Astrocyte of the spinal cord (primary cell): ENCODE measurements around the gene LMOD2.

ENCODE experiments used
- DNase-seq: peaks from one replicate; pipeline ENCODE4 v3.0.0; 2011; ENCODE audit warnings: low read depth, low spot score
- H3K4me3 ChIP-seq: 2 replicates; pipeline ENCODE4 v1.5.1; 2011; ENCODE audit warnings: low read depth, mild to moderate bottlenecking, low read length, moderate library complexity
- in situ Hi-C: cut with HindIII; loops from 2 replicates; pipeline ENCODE4 v1.10.0; 2017; ENCODE audit warnings: low sequenced_read_pairs
- TF ChIP-seq, protein P1 (sequence below): IDR thresholded peaks from 2 replicates; pipeline ENCODE4 v1.5.1; 2012; ENCODE audit warnings: low read depth, mild to moderate bottlenecking, low read length, inconsistent platforms

Gene LMOD2

DNA sequence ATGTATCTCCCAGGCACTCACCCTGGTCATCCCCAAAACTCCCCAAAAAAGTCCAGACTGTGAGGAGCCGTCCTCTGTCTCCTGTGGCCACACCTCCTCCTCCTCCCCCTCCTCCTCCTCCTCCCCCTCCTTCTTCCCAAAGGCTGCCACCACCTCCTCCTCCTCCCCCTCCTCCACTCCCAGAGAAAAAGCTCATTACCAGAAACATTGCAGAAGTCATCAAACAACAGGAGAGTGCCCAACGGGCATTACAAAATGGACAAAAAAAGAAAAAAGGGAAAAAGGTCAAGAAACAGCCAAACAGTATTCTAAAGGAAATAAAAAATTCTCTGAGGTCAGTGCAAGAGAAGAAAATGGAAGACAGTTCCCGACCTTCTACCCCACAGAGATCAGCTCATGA lies 7.1 kb downstream of the LMOD2 start:
- H3K4me3 ChIP-seq = no peak overlapping the region
- TF ChIP-seq, protein P1, sequence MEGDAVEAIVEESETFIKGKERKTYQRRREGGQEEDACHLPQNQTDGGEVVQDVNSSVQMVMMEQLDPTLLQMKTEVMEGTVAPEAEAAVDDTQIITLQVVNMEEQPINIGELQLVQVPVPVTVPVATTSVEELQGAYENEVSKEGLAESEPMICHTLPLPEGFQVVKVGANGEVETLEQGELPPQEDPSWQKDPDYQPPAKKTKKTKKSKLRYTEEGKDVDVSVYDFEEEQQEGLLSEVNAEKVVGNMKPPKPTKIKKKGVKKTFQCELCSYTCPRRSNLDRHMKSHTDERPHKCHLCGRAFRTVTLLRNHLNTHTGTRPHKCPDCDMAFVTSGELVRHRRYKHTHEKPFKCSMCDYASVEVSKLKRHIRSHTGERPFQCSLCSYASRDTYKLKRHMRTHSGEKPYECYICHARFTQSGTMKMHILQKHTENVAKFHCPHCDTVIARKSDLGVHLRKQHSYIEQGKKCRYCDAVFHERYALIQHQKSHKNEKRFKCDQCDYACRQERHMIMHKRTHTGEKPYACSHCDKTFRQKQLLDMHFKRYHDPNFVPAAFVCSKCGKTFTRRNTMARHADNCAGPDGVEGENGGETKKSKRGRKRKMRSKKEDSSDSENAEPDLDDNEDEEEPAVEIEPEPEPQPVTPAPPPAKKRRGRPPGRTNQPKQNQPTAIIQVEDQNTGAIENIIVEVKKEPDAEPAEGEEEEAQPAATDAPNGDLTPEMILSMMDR = no peak
- in situ Hi-C loops = no loop called here
- no peak for DNase-seq

DNA sequence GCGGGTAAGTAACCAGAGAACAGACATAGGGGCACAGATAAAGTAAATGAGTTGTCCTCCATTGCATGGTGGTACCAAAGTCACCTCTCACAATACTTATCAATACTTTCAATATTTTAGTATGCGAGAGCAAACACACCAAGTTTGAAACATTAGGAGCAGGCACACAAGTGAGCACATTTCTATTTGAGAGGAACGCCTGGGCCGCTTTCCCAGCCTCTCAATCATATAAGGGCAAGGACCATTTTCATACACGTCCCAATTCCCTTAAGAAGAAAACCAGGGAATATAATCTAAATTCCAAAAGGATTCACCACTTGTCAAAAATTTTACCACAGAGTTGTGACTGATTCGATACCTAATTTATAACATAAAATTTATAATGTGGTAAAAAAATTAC lies 7.5 kb downstream of the LMOD2 start:
- H3K4me3 ChIP-seq = no peak overlapping the region
- no peak for DNase-seq
- TF ChIP-seq, protein P1 = no peak
- in situ Hi-C loops = no loop called here

DNA sequence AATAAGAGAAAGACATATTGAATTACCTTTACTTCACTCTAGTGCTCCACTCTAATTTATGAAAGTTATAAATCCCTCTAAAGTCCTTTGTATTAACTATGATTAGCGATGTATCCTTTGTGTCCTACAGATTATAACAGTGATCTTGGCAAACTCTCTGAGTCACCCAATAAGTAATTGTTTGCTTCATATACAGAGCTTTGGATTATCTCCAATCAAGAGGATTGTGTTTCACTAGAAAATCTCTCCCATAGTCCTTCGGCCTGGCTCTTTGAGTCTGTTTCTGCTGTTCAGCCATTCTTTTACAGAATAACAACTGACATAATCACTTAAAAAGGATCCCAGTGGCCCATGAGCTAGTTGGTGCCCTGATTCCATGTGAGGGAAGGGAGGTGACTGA lies 9.5 kb downstream of the LMOD2 start:
- DNase-seq = no peak
- in situ Hi-C loops = no loop called here
- TF ChIP-seq, protein P1 = no peak
- H3K4me3 ChIP-seq = no peak overlapping the region

DNA sequence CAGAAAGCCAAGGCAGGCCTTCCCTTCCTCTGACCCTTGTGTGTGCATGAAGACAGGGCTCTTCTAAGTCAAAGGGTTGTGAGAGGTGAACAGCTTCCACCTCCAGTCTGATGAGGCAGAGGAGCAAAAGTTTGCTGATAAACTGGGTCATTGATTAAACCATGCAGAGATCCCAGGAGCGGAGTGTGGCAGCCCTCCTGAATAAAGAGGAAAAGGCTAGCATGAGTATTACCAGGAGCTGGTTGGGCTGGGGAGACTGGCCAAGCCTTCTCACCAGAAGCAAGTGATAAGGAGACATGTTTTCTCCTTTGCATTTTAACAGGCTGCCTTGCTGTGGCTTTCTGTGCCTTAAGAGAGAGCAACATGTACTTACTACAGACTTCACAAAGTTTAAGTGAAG lies 10.2 kb downstream of the LMOD2 start:
- DNase-seq = no peak
- TF ChIP-seq, protein P1 = no peak
- no peak overlapping the region for H3K4me3 ChIP-seq
- in situ Hi-C loops = no loop called here

DNA sequence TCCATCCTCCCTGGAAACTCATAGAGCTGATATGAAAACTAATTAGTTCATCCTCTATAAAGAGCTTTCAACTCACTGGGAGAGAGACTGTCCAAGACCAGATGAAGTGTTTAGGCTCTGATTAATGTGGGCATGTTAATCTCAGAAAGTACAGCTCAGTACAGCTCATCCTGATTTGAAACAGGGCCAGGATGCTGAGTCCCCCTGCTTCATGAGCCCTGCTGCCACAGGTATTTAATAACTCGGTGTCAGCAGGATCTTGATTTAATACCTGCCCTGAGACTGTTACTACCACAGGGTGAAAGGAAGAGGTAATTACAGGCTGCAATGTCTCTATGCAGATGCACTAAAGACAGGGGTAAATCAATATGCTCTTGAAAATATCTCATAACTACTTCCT lies 10.8 kb downstream of the LMOD2 start:
- in situ Hi-C loops = no loop called here
- TF ChIP-seq, protein P1 = no peak
- DNase-seq = no peak
- H3K4me3 ChIP-seq = no peak overlapping the region

DNA sequence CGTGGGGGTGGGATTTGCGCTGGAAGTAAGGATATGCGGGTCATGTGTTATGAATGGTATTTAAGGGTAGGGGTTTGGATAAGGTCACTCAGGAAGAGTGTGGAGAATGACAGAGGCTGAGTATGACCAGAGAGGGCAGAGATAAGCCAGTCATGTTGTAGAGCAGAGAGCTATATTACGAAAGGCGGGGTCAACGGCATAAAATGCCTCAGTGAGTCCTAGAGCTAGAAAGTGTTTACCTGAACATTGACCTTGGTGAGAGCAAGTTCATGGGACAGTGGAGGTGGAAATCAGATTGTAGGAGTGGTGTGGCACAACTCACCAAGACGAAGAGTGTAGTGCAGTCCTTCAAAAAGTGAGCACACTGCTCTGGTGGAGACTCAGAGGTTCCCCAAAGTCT lies 13.8 kb downstream of the LMOD2 start:
- no peak for DNase-seq
- in situ Hi-C loops = no loop called here
- TF ChIP-seq, protein P1 = no peak
- no peak overlapping the region for H3K4me3 ChIP-seq

DNA sequence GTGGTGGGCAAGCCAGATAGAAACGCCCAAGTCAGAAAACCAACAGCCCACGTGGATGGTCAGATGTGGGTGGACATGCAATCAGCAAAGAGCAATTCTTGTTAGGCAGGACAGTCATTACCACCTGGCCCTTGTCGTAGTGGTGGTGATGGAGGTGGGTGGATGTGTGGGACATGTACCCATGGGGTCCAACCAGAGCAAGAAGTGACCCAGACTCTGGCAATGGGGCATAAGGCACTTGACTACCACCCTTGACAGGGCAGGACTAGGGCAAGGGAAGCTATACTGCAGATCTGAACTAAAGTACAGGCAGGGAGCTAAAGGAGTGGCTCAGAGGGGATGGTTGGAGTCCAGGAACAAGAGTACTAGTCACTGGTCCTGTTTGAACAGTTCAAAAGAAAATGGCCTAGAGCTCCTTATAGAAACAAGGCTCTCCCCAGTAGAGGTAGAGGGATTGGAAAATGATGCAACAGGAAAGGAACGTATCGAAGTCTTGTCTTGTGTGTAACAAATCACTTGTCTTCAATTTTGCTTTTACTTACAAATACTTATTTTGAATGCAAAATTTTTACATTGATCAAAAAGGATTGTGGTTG lies 17.6 kb downstream of the LMOD2 start:
- TF ChIP-seq, protein P1 = no peak
- DNase-seq = no peak
- H3K4me3 ChIP-seq = no peak overlapping the region
- in situ Hi-C loops = no loop called here
